ENCODE data around the gene ROPN1L.

The ROPN1L gene

DNA sequence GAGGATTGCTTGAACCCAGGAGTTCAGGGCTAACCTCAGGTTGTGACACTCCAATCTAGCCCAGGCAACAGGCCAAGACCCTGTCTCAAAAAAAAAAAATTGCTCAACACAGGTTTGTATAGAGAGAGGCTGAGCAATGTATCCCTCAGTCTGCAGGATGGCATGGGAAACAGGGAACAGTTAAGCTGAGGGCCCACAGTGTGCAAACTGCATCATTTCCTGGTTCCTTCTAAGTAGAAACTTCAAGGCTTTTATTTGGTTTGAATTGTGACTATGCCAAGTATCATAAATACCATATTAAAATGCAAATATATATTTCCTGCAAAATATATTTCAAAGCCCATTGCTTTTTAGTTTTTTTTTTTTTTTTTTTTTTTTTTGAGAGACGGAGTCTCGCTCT lies 13.7 kb upstream of the ROPN1L start:
- no peak overlapping the region for H3K4me2 ChIP-seq (ENCODE audit: low read depth, low read length, poor library complexity, severe bottlenecking)
- H4K20me1 ChIP-seq (ENCODE audit: low read depth, low read length), result no peaks in the 10 kb centered on the region
- H3K9me3 ChIP-seq (ENCODE audit: insufficient read depth, low read length), result no peaks in the 10 kb centered on the region
- H3K27me3 ChIP-seq (ENCODE audit: low read length), result no peaks in the 10 kb centered on the region
- H3K36me3 ChIP-seq (ENCODE audit: low read length), result peaks cover 22% of the 10 kb centered on the region
- TF ChIP-seq, protein P1, sequence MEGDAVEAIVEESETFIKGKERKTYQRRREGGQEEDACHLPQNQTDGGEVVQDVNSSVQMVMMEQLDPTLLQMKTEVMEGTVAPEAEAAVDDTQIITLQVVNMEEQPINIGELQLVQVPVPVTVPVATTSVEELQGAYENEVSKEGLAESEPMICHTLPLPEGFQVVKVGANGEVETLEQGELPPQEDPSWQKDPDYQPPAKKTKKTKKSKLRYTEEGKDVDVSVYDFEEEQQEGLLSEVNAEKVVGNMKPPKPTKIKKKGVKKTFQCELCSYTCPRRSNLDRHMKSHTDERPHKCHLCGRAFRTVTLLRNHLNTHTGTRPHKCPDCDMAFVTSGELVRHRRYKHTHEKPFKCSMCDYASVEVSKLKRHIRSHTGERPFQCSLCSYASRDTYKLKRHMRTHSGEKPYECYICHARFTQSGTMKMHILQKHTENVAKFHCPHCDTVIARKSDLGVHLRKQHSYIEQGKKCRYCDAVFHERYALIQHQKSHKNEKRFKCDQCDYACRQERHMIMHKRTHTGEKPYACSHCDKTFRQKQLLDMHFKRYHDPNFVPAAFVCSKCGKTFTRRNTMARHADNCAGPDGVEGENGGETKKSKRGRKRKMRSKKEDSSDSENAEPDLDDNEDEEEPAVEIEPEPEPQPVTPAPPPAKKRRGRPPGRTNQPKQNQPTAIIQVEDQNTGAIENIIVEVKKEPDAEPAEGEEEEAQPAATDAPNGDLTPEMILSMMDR (IDR thresholded peaks at IDR 0.05; ENCODE audit: insufficient read depth, low read length, poor library complexity, severe bottlenecking), result no peak
- TF ChIP-seq EZH2phosphoT487 (conservative IDR thresholded peaks at IDR 0.05; ENCODE audit: low read length), result no peak
- H3K4me3 ChIP-seq (ENCODE audit: insufficient read depth, low read length, poor library complexity, severe bottlenecking), result no peak overlapping the region
- H3K9me2 ChIP-seq (replicated peaks; ENCODE audit: insufficient read depth, low read length), result no peaks in the 10 kb centered on the region
- H2AFZ ChIP-seq (ENCODE audit: low read depth, low read length, severe bottlenecking), result no peak overlapping the region
- H3F3A ChIP-seq (ENCODE audit: insufficient read depth), result 0 out of 2 replicates have a peak, but pooled peaks cover 8% of the 10 kb centered on the region
- H3K79me2 ChIP-seq (ENCODE audit: insufficient read depth, low read length), result no peaks in the 10 kb centered on the region
- no peak overlapping the region for H3K9ac ChIP-seq (ENCODE audit: low read length)
- H3K27ac ChIP-seq (ENCODE audit: low read depth, low read length), result no peak overlapping the region

DNA sequence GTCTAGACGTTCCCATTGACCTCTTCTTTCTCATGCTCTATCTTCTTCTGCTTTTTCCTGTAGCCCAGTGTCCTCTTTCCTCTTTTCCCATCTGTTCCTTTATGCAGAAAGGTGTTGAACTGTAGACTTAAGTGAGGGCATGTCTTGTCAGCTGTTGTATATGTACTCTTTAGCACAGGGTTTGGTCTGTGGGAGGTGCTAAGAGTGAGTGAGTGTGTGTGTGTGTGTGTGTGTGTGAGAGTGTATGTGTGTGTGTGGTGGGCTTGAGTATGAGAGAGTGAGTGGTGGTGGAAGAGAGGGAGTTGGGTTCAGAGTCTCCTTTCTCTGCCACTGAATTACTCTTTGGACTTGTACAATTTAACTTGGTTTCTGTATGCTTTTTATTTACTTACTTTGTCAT lies 10.3 kb upstream of the ROPN1L start:
- H3K36me3 ChIP-seq (ENCODE audit: low read length), result peaks cover 29% of the 10 kb centered on the region

DNA sequence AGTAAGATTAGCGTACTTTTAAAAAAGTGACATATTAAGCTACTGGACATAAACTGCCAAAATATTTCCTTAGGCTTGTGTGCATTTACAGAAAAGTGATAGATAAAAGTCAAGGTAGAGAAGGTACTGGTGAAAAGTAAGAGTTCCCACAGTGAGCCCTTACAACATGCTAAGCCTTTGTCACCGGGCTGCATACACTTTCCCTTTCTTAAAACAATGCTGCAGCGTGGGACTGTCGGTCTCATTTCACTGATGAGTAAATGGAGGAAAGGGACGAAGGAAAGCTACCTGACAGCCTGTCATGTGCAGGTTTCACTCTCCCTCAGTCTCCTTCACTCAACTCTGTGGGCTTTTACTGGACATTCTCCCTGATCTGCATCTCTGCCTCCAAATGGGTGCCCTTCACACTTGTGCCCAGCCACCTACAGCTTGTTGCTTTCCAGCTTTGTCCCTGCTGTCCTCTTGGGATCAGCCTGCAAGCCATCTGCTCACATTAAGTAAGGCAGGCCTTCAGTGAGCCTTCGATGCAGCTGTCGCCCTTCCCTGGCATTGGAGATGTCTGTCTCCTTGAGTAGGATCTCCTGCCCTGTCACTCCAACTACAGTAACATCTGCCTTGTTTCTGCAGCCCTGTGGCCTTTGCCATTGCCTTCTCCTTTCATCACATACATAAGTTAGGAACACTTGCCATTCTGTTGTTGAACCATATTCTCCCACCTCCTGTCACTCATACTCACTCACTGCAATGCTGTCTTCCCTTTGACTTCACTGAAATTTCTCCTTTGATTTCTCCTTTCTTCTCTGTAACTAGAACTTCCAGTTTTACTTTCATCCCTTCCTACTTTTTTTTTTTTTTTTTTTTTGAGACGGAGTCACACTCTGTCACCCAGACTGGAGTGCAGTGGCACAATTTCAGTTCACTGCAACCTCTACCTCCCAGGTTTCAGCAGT lies 9.3 kb upstream of the ROPN1L start:
- Histone ChIP-seq H3K36me3 (ENCODE audit: low read length) (peaks cover 32% of the 10 kb centered on the region), H3K27me3 (ENCODE audit: low read length) (no peaks in the 10 kb centered on the region), H3K9ac (ENCODE audit: low read length) (no peak overlapping the region), H3K9me3 (ENCODE audit: insufficient read depth, low read length) (no peaks in the 10 kb centered on the region), H3K4me2 (ENCODE audit: low read depth, low read length, poor library complexity, severe bottlenecking) (no peak overlapping the region), H3K79me2 (ENCODE audit: insufficient read depth, low read length) (no peaks in the 10 kb centered on the region), H3F3A (ENCODE audit: insufficient read depth) (no peaks in the 10 kb centered on the region), H3K4me3 (ENCODE audit: insufficient read depth, low read length, poor library complexity, severe bottlenecking) (no peak overlapping the region), H2AFZ (ENCODE audit: low read depth, low read length, severe bottlenecking) (no peak overlapping the region), H4K20me1 (ENCODE audit: low read depth, low read length) (peaks cover under 1% of the 10 kb centered on the region; the same call in 1 of the 2 replicates), H3K27ac (ENCODE audit: low read depth, low read length) (no peak overlapping the region), H3K9me2 (replicated peaks; ENCODE audit: insufficient read depth, low read length) (no peaks in the 10 kb centered on the region)
- TF ChIP-seq EZH2phosphoT487 (conservative IDR thresholded peaks at IDR 0.05; ENCODE audit: low read length), result no peak

More for the DNA sequence above, 10.3 kb upstream of the ROPN1L start:
- Histone ChIP-seq H4K20me1 (ENCODE audit: low read depth, low read length) (no peaks in the 10 kb centered on the region), H3K9me2 (replicated peaks; ENCODE audit: insufficient read depth, low read length) (no peaks in the 10 kb centered on the region), H3K9ac (ENCODE audit: low read length) (no peak overlapping the region), H2AFZ (ENCODE audit: low read depth, low read length, severe bottlenecking) (no peak overlapping the region), H3F3A (ENCODE audit: insufficient read depth) (no peaks in the 10 kb centered on the region), H3K79me2 (ENCODE audit: insufficient read depth, low read length) (no peaks in the 10 kb centered on the region), H3K27me3 (ENCODE audit: low read length) (no peaks in the 10 kb centered on the region), H3K4me3 (ENCODE audit: insufficient read depth, low read length, poor library complexity, severe bottlenecking) (no peak overlapping the region), H3K27ac (ENCODE audit: low read depth, low read length) (no peak overlapping the region), H3K4me2 (ENCODE audit: low read depth, low read length, poor library complexity, severe bottlenecking) (no peak overlapping the region), H3K9me3 (ENCODE audit: insufficient read depth, low read length) (no peaks in the 10 kb centered on the region)
- TF ChIP-seq, protein P1 (IDR thresholded peaks at IDR 0.05; ENCODE audit: insufficient read depth, low read length, poor library complexity, severe bottlenecking), result no peak
- no peak for TF ChIP-seq EZH2phosphoT487 (conservative IDR thresholded peaks at IDR 0.05; ENCODE audit: low read length)

DNA sequence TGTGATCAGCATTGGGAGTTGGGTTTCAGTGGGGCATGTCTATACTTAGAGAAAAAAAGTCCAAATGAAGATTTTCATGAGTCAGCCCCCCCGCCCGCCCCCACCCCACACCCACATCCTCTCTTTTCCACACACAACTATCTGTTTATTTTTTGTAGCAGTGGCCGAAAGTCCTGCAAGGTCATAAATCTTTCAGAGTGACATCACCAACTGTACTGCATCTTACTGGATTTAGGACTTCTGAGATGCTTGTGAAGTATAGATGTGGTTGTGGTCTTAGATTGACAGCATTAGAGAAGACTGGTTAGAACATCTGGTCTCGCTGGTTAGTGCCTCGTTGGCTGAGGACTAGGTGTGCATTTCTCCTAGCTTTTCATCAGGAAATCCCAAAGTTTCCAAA lies 7.3 kb upstream of the ROPN1L start:
- Histone ChIP-seq H3K9me3 (ENCODE audit: insufficient read depth, low read length) (no peaks in the 10 kb centered on the region), H4K20me1 (ENCODE audit: low read depth, low read length) (peaks cover 4% of the 10 kb centered on the region; the same call in 1 of the 2 replicates), H2AFZ (ENCODE audit: low read depth, low read length, severe bottlenecking) (no peak overlapping the region), H3K36me3 (ENCODE audit: low read length) (peaks cover 27% of the 10 kb centered on the region), H3F3A (ENCODE audit: insufficient read depth) (peaks cover 5% of the 10 kb centered on the region), H3K9me2 (replicated peaks; ENCODE audit: insufficient read depth, low read length) (no peaks in the 10 kb centered on the region), H3K9ac (ENCODE audit: low read length) (no peak overlapping the region), H3K27ac (ENCODE audit: low read depth, low read length) (no peak overlapping the region), H3K4me3 (ENCODE audit: insufficient read depth, low read length, poor library complexity, severe bottlenecking) (no peak overlapping the region), H3K4me2 (ENCODE audit: low read depth, low read length, poor library complexity, severe bottlenecking) (no peak overlapping the region), H3K79me2 (ENCODE audit: insufficient read depth, low read length) (no peaks in the 10 kb centered on the region), H3K27me3 (ENCODE audit: low read length) (no peaks in the 10 kb centered on the region)
- no peak for TF ChIP-seq EZH2phosphoT487 (conservative IDR thresholded peaks at IDR 0.05; ENCODE audit: low read length)
- TF ChIP-seq, protein P1 (IDR thresholded peaks at IDR 0.05; ENCODE audit: insufficient read depth, low read length, poor library complexity, severe bottlenecking), result no peak
